ENCODE results near the gene TLE4.

The TLE4 gene

GRCh38 chr9:79577969-79578723 lies 6.4 kb downstream of the TLE4 start:
- DNase-seq: peak in 1 of 2 experiments; percentile 6
- TF ChIP-seq GATA1 (IDR thresholded peaks at IDR 0.05; ENCODE audit: low read depth, low read length) (no peak), POLR2A (IDR thresholded peaks at IDR 0.05; ENCODE audit: low read length) (no peak)

- TF ChIP-seq GATA1 (IDR thresholded peaks at IDR 0.05; ENCODE audit: low read depth, low read length) (no peak), POLR2A (IDR thresholded peaks at IDR 0.05; ENCODE audit: low read length) (no peak)
- no peak for DNase-seq
Observed at GRCh38 chr9:79578891-79579290, 7.1 kb downstream of the TLE4 start.

- no peak for TF ChIP-seq GATA1 (IDR thresholded peaks at IDR 0.05; ENCODE audit: low read depth, low read length)
- TF ChIP-seq POLR2A (IDR thresholded peaks at IDR 0.05; ENCODE audit: low read length): no peak
- DNase-seq: no peak
Observed at GRCh38 chr9:79579624-79580023, 7.9 kb downstream of the TLE4 start.

- TF ChIP-seq GATA1 (IDR thresholded peaks at IDR 0.05; ENCODE audit: low read depth, low read length) (no peak), POLR2A (IDR thresholded peaks at IDR 0.05; ENCODE audit: low read length) (no peak)
- DNase-seq: no peak
Observed at GRCh38 chr9:79580055-79580454, 8.3 kb downstream of the TLE4 start.

GRCh38 chr9:79581388-79581787 lies 9.6 kb downstream of the TLE4 start:
- TF ChIP-seq GATA1 (IDR thresholded peaks at IDR 0.05; ENCODE audit: low read depth, low read length) (no peak), POLR2A (IDR thresholded peaks at IDR 0.05; ENCODE audit: low read length) (no peak)
- DNase-seq: peak; percentile 66 to 75

GRCh38 chr9:79581794-79582193 lies 10.0 kb downstream of the TLE4 start:
- TF ChIP-seq POLR2A (IDR thresholded peaks at IDR 0.05; ENCODE audit: low read length) (no peak), GATA1 (IDR thresholded peaks at IDR 0.05; ENCODE audit: low read depth, low read length) (no peak)
- DNase-seq: peak; percentile 23 to 44

- TF ChIP-seq POLR2A (IDR thresholded peaks at IDR 0.05; ENCODE audit: low read length): no peak
- DNase-seq: peak; percentile 62 to 66
Observed at GRCh38 chr9:79583952-79584654, 12.3 kb downstream of the TLE4 start.

GRCh38 chr9:79584655-79584982 lies 12.9 kb downstream of the TLE4 start:
- no peak for DNase-seq
- TF ChIP-seq GATA1 (IDR thresholded peaks at IDR 0.05; ENCODE audit: low read depth, low read length): no peak
- TF ChIP-seq POLR2A (IDR thresholded peaks at IDR 0.05; ENCODE audit: low read length): no peak

GRCh38 chr9:79588488-79589223 lies 16.9 kb downstream of the TLE4 start:
- TF ChIP-seq GATA1 (IDR thresholded peaks at IDR 0.05; ENCODE audit: low read depth, low read length) (no peak), POLR2A (IDR thresholded peaks at IDR 0.05; ENCODE audit: low read length) (no peak)
- DNase-seq: no peak

- TF ChIP-seq POLR2A (IDR thresholded peaks at IDR 0.05; ENCODE audit: low read length) (no peak), GATA1 (IDR thresholded peaks at IDR 0.05; ENCODE audit: low read depth, low read length) (no peak)
- DNase-seq: no peak
Observed at GRCh38 chr9:79591458-79591857, 19.7 kb downstream of the TLE4 start.

GRCh38 chr9:79592726-79593493 lies 21.1 kb downstream of the TLE4 start:
- no peak for DNase-seq
- TF ChIP-seq POLR2A (IDR thresholded peaks at IDR 0.05; ENCODE audit: low read length) (no peak), GATA1 (IDR thresholded peaks at IDR 0.05; ENCODE audit: low read depth, low read length) (no peak)

GRCh38 chr9:79598562-79599345 lies 27.0 kb downstream of the TLE4 start:
- TF ChIP-seq POLR2A (IDR thresholded peaks at IDR 0.05; ENCODE audit: low read length) (no peak), GATA1 (IDR thresholded peaks at IDR 0.05; ENCODE audit: low read depth, low read length) (no peak)
- no peak for DNase-seq

GRCh38 chr9:79600466-79600865 lies 28.7 kb downstream of the TLE4 start:
- TF ChIP-seq POLR2A (IDR thresholded peaks at IDR 0.05; ENCODE audit: low read length) (no peak), GATA1 (IDR thresholded peaks at IDR 0.05; ENCODE audit: low read depth, low read length) (no peak)
- DNase-seq: no peak

All from erythroblast (primary cell).